Peyer's patch (tissue), 4 donors: Measurements from ENCODE around the gene SLC33A1. TPM values are rescaled to one million over a fixed set of nuclear protein-coding genes. Genes with fewer than 3 reads are reported as not detected.
A peak's percentile ranks its signal among the peaks of the same experiment; 100 is the strongest.

Source experiments
- DNase-seq, 3 donors: peaks; one replicate each; pipeline ENCODE4 v3.0.0-alpha.2; 2017 to 2019
- H3K27ac ChIP-seq, 4 donors: fragments of 200-600 bp; sonication (generic); one replicate each; pipeline ENCODE4 v1.5.1; 2016 to 2019
- H3K27me3 ChIP-seq, 2 donors: fragments of 200-600 bp; sonication (generic); one replicate each; pipeline ENCODE4 v1.5.1; 2019
- H3K36me3 ChIP-seq, 3 donors: fragments of 200-600 bp; sonication (generic); one replicate each; pipeline ENCODE4 v1.5.1; 2016 to 2019
- H3K4me1 ChIP-seq, 4 donors: fragments of 200-600 bp; sonication (generic); one replicate each; pipeline ENCODE4 v1.5.1; 2016 to 2019
- H3K4me3 ChIP-seq, 4 donors: fragments of 200-600 bp; sonication (generic); 1 replicate in 3 of 4; 2 replicates in 1 of 4; pipeline ENCODE4 v1.5.1; 2016 to 2019; ENCODE audit warnings: mild to moderate bottlenecking in 1 of 4
- H3K9me3 ChIP-seq, 4 donors: fragments of 200-600 bp; sonication (generic); one replicate each; pipeline ENCODE4 v1.5.1; 2016 to 2019; ENCODE audit warnings: mild to moderate bottlenecking in 1 of 4
- CTCF ChIP-seq, 6 experiments: fragments of 450-650 bp in 4 of 6; fragments of 200-600 bp in 2 of 6; sonication (generic) in 1 of 6; IDR thresholded peaks; one replicate each; pipeline ENCODE4 v1.5.1; 2017 to 2019; ENCODE audit warnings: antibody characterized with exemption in 6 of 6, mild to moderate bottlenecking in 3 of 6, moderate library complexity in 1 of 6
- POLR2A ChIP-seq, 2 donors: fragments of 450-650 bp; IDR thresholded peaks; one replicate each; pipeline ENCODE4 v1.5.1; 2017; ENCODE audit warnings: antibody characterized with exemption in 2 of 2, mild to moderate bottlenecking in 2 of 2, moderate library complexity in 2 of 2
- total RNA-seq, 4 donors: library from RNA; depleted of rRNA; stranded (reverse); fragments of >200 nt; gene quantifications; one replicate each; pipeline ENCODE4 v1.1.0, GENCODE V29; 2016

Gene SLC33A1
- 10 to 100 TPM; 12.4 to 44.7 (median 30.3) TPM for total RNA-seq

GRCh38 chr3:155854141-155854940 is at the start of gene SLC33A1:
Gene SLC33A1, minus strand, starts transcription at chr3:155854427. Its CDS starts 430 bp downstream, at chr3:155853997.
- Histone ChIP-seq H3K36me3 (no peaks in the 10 kb centered on the region), H3K9me3 (no peaks in the 10 kb centered on the region), H3K27ac (peak within 1 kb of the TSS; percentile 86 to 98 (median 90)), H3K4me3 (peak within 1 kb of the TSS; percentile 78 to 89 (median 84)), H3K27me3 (no peaks in the 10 kb centered on the region), H3K4me1 (peaks cover 0 to 37% (median 13%) of the 10 kb centered on the region in 4 donors)
- peak; percentile 98 to 100 (median 100) for DNase-seq
- TF ChIP-seq CTCF (IDR thresholded peaks at IDR 0.05) (no peak), POLR2A (IDR thresholded peaks at IDR 0.05) (peak; percentile 71 to 81)

- H3K36me3 ChIP-seq: peaks cover 0 to 43% (median 0%) of the 10 kb centered on the region in 3 donors
- TF ChIP-seq CTCF (IDR thresholded peaks at IDR 0.05): no peak
- no peak for DNase-seq
These were observed 41.2 kb upstream of the SLC33A1 start for GRCh38 chr3:155895379-155895900.

GRCh38 chr3:155891321-155891720 is 37.1 kb upstream of the SLC33A1 start:
- DNase-seq: no peak
- TF ChIP-seq CTCF (IDR thresholded peaks at IDR 0.05) (no peak), POLR2A (IDR thresholded peaks at IDR 0.05) (no peak)
- H3K36me3 ChIP-seq: peaks cover 0 to 13% (median 0%) of the 10 kb centered on the region in 3 donors

More at GRCh38 chr3:155895379-155895900, 41.2 kb upstream of the SLC33A1 start:
- Histone ChIP-seq H3K4me3 (no peak overlapping the region), H3K27me3 (no peaks in the 10 kb centered on the region), H3K9me3 (no peaks in the 10 kb centered on the region), H3K27ac (no peak overlapping the region), H3K4me1 (peaks cover 0 to under 1% (median 0%) of the 10 kb centered on the region in 4 donors)

GRCh38 chr3:155890671-155891190 is 36.5 kb upstream of the SLC33A1 start:
- no peak for DNase-seq
- Histone ChIP-seq H3K9me3 (no peaks in the 10 kb centered on the region), H3K27me3 (no peaks in the 10 kb centered on the region), H3K4me3 (no peak overlapping the region), H3K4me1 (peaks cover 0 to 5% (median 0%) of the 10 kb centered on the region in 4 donors), H3K36me3 (peaks cover 0 to 13% (median 0%) of the 10 kb centered on the region in 3 donors), H3K27ac (no peak overlapping the region)
- no peak for TF ChIP-seq POLR2A (IDR thresholded peaks at IDR 0.05)
- TF ChIP-seq CTCF (IDR thresholded peaks at IDR 0.05): no peak

More at GRCh38 chr3:155891321-155891720, 37.1 kb upstream of the SLC33A1 start:
- H3K9me3 ChIP-seq: no peaks in the 10 kb centered on the region
- H3K27me3 ChIP-seq: no peaks in the 10 kb centered on the region
- no peak overlapping the region for H3K27ac ChIP-seq
- peaks cover 0 to 5% (median 0%) of the 10 kb centered on the region in 4 donors for H3K4me1 ChIP-seq
- H3K4me3 ChIP-seq: no peak overlapping the region

GRCh38 chr3:155889952-155890351 is 35.7 kb upstream of the SLC33A1 start:
- Histone ChIP-seq H3K36me3 (peaks cover 0 to 9% (median 0%) of the 10 kb centered on the region in 3 donors), H3K4me3 (no peak overlapping the region), H3K27ac (no peak overlapping the region), H3K27me3 (no peaks in the 10 kb centered on the region), H3K9me3 (no peaks in the 10 kb centered on the region), H3K4me1 (peaks cover 0 to 5% (median 0%) of the 10 kb centered on the region in 4 donors)
- no peak for DNase-seq
- no peak for TF ChIP-seq POLR2A (IDR thresholded peaks at IDR 0.05)
- no peak for TF ChIP-seq CTCF (IDR thresholded peaks at IDR 0.05)
